ELF-1 (cell line): Measurements from ENCODE around the gene ZBTB7C.
"Not testable (repeated sequence)": the region's sequence is repeated elsewhere in the genome, so short reads cannot be mapped to it uniquely, and the experiment has no call there.

Experiments used
- DNase-seq: peaks from one replicate; pipeline ENCODE4 v3.0.0-alpha.2; 2016; ENCODE audit warnings: low read depth, low spot score

The ZBTB7C gene

GRCh38 chr18:48408727-48409590 is at the start of gene ZBTB7C:
Gene ZBTB7C, minus strand, starts transcription at chr18:48409383.
- no peak for DNase-seq

DNA sequence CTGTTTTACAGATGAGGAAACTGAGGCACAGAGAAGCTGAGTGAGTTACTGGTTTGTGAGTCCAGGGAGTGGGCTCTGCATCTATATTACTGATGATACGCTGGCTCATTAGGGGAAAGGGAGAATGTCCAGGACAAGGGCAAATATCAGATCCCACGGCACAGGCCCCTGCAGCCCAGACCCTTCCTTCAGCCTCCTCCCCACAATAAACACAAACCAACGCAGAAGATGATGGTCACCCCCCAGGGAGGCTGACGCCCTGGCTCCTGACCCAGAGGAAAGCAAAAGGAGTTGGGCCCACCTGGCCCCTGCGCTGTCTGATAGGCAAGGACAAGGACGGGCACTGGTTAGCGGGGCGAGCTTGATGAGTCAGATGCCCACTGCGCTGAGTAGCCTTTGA is 47.7 kb upstream of the ZBTB7C start:
- no peak for DNase-seq

GRCh38 chr18:48455555-48456478 is 46.6 kb upstream of the ZBTB7C start:
- DNase-seq = no peak

DNA sequence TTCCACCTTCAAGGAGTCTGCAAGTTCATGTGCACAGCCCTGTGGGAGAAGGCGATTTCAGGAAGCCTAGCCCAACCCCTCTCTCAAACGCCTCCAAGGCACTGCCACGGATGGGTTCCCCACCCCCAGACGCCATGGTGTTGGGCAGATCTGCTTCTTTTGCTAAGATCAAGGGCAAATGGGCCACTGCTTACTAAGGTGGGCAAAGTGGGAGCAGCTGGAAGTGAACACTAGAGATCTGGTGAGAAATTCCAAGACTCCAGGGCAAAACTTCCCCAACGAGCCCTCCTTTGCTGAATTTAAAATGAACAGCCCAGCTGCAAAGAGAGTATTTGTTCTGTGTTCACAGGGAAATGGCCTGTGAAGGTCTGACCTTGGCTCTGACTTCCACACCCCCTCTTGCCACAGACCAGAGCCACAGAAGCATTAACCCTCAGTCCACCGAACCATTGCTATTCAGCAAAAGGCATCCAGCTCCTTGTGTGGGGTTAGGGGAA is 45.1 kb upstream of the ZBTB7C start:
- DNase-seq = no peak

GRCh38 chr18:48453330-48454066 is 44.3 kb upstream of the ZBTB7C start:
- peak; percentile 83 for DNase-seq

DNA sequence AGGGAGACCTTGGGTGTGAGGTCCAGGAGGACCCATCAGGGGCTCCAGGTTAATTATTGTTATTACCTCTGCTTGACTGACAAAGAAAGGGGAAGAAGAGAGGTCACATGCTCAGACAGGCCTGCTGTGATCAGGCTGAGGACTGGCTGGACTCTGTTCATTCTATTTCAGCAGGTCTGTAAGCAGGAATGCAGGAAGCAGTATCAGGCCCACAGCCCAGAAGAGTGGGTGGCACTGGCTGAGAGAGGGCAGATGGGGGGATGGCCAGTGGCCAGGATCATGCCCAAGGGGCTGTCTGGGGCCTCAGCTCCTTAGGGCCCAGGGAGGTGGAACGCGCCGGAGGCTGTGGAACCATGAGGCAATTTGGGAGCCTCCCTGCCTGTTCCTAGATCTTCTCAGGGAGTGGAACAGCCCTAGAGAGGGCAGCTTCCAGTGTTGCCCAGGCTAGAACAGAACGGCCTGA is 43.7 kb upstream of the ZBTB7C start:
- no peak for DNase-seq

- DNase-seq = no peak
Measured at GRCh38 chr18:48450685-48451084, 41.5 kb upstream of the ZBTB7C start.

DNA sequence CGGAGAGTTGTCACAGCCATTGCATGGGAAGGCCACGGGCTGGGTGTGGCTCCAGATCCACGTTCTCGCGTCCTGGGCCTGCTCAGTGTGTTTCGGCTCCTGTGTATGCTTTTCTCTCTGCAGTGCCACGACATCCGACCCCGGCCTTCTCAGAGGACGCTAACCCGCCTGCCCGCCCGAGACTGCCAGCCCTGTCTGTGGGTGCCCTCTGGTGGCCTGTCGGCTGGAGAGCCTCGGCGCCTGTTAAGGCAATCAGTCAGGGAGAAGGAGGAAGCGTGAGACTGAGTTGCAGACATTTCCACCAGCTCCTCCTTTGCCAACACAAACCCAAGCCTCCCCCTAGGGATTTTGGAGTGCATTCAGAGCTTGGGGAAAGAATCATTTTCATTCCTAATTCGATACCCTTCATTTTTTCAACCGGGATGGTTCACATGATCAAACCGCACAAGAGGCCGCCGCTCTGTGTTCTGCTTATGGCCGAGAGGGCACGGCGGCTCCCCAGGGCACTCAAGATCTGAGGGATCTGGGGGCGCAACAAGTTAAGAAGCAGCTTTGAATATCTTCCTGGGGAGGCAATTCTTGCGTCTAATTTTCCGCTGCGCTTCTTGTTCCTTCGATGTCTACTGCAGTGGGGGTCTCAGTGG is 37.5 kb upstream of the ZBTB7C start:
- peak; percentile 92 for DNase-seq

- DNase-seq = peak; percentile 86
Measured at GRCh38 chr18:48445540-48445939, 36.4 kb upstream of the ZBTB7C start.

DNA sequence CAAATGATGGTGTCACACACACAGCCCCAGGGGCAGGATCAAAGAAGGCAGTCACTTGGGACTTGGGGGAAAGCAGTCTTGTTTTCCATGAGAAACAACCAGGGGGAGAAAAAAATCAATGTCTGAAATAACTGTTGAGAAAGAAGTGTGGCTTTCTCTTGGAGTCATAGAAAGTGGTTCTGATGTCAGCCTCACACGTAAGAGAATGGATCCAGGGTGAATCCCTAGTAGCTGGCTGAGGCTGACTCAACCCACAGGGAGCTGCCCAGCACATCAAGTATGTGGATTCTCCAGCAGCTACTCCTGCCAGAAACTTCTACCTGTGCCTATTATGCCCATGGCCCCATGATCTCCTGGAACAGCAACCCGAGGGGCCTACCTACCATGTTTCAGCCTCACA is 33.6 kb upstream of the ZBTB7C start:
- DNase-seq = no peak

- peak; percentile 48 for DNase-seq
Measured at GRCh38 chr18:48441405-48441881, 32.3 kb upstream of the ZBTB7C start.

DNA sequence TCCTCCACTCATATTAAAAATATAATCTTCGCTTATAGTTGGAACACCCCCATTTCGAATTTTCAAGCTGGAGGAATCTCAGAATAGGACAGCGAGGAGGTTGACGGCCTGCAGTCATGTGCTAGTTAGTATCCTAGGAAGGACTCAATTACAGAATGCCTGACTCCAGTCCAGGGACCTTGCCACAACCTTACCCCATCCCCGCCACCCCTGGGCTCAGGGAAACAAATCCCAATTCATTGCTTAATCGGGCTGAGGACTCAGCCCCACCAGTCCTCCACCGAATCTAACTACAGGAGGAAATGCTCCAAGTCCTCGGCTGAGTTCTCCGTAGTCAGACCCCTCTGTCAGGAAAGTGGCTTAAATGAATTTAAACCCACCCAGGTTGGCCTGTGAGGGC is 31.7 kb upstream of the ZBTB7C start:
- DNase-seq = no peak

DNA sequence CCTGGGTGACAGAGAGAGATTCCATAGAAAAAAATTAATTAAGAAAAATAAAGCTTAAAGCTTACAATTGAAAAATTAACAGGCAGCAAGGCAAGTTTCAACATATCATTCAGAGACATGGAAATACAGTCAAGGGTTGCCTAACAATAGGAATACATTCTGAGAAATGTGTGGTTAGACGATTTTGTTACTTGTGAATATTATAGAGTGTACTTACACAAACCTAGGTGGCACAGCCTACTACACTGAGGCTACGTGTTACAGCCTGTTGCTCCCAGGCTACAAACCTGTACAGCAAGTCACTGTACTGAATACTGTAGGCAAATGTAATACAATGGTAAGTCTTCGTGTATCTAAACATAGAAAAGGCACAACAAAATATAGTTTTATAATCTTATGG is 27.7 kb upstream of the ZBTB7C start:
- DNase-seq = no peak

GRCh38 chr18:48434382-48434781 is 25.2 kb upstream of the ZBTB7C start:
- DNase-seq = not testable (repeated sequence)

GRCh38 chr18:48433541-48433940 is 24.4 kb upstream of the ZBTB7C start:
- no peak for DNase-seq

GRCh38 chr18:48430150-48430549 is 21.0 kb upstream of the ZBTB7C start:
- DNase-seq = no peak

GRCh38 chr18:48428475-48429177 is 19.4 kb upstream of the ZBTB7C start:
- peak; percentile 40 for DNase-seq

- peak; percentile 94 for DNase-seq
Measured at GRCh38 chr18:48422947-48423378, 13.8 kb upstream of the ZBTB7C start.

GRCh38 chr18:48419277-48420022 is 10.3 kb upstream of the ZBTB7C start:
- DNase-seq = peak; percentile 30
